ENCODE results near the gene DNMT3A.
"Not testable (repeated sequence)": the region's sequence is repeated elsewhere in the genome, so short reads cannot be mapped to it uniquely, and the experiment has no call there.

DNMT3A gene

GRCh38 chr2:25215948-25216679 lies 125.6 kb downstream of the DNMT3A start:
- DNase-seq = peak in 37 of 56 donors; percentile 13 to 80 (median 40)

GRCh38 chr2:25215232-25215631 lies 126.5 kb downstream of the DNMT3A start:
- DNase-seq = no peak

- DNase-seq = no peak
Observed at GRCh38 chr2:25213229-25213628, 128.5 kb downstream of the DNMT3A start.

GRCh38 chr2:25210923-25211322 lies 130.8 kb downstream of the DNMT3A start:
- not testable (repeated sequence) for DNase-seq

- no peak for DNase-seq
Observed at GRCh38 chr2:25207078-25207545, 134.6 kb downstream of the DNMT3A start.

GRCh38 chr2:25204190-25204838 lies 137.4 kb downstream of the DNMT3A start:
- peak in 11 of 56 donors; percentile 6 to 43 (median 24) for DNase-seq

- no peak for DNase-seq
Observed at GRCh38 chr2:25202275-25202674, 139.4 kb downstream of the DNMT3A start.

GRCh38 chr2:25201794-25202193 lies 139.9 kb downstream of the DNMT3A start:
- no peak for DNase-seq

GRCh38 chr2:25201265-25201664 lies 140.5 kb downstream of the DNMT3A start:
- DNase-seq = no peak

GRCh38 chr2:25198576-25198975 lies 143.1 kb downstream of the DNMT3A start:
- no peak for DNase-seq

- no peak for DNase-seq
Observed at GRCh38 chr2:25198209-25198525, 143.6 kb downstream of the DNMT3A start.

- peak in 1 of 56 donors; percentile 8 for DNase-seq
Observed at GRCh38 chr2:25197336-25198208, 144.2 kb downstream of the DNMT3A start.

GRCh38 chr2:25194576-25195122 lies 147.1 kb downstream of the DNMT3A start:
- no peak for DNase-seq

- no peak for DNase-seq
Observed at GRCh38 chr2:25190536-25190935, 151.2 kb downstream of the DNMT3A start.

GRCh38 chr2:25188405-25188804 lies 153.3 kb downstream of the DNMT3A start:
- no peak for DNase-seq

- DNase-seq = no peak
Observed at GRCh38 chr2:25187729-25188350, 153.9 kb downstream of the DNMT3A start.

GRCh38 chr2:25184254-25184653 lies 157.5 kb downstream of the DNMT3A start:
- no peak for DNase-seq

GRCh38 chr2:25178976-25179375 lies 162.7 kb downstream of the DNMT3A start:
- no peak for DNase-seq

All from nucleus accumbens (tissue), 56 donors.